Measurements from ENCODE around the gene ZNFX1.

ZNFX1 gene

GRCh38 chr20:49291200-49291599, 13.3 kb upstream of the ZNFX1 start:
- no peak for DNase-seq

- DNase-seq, result no peak
Observed at GRCh38 chr20:49290608-49291191, 12.8 kb upstream of the ZNFX1 start.

- no peak for DNase-seq
Observed at GRCh38 chr20:49288784-49289696, 11.2 kb upstream of the ZNFX1 start.

GRCh38 chr20:49288250-49288751, 10.4 kb upstream of the ZNFX1 start:
- no peak for DNase-seq

- DNase-seq, result no peak
Observed at GRCh38 chr20:49287555-49288249, 9.8 kb upstream of the ZNFX1 start.

- no peak for DNase-seq
Observed at GRCh38 chr20:49286689-49287551, 9.1 kb upstream of the ZNFX1 start.

- DNase-seq, result no peak
Observed at GRCh38 chr20:49285813-49286494, 8.1 kb upstream of the ZNFX1 start.

- DNase-seq, result no peak
Observed at GRCh38 chr20:49285233-49285668, 7.4 kb upstream of the ZNFX1 start.

- DNase-seq, result no peak
Observed at GRCh38 chr20:49284818-49285217, 7.0 kb upstream of the ZNFX1 start.

- DNase-seq, result no peak
Observed at GRCh38 chr20:49283703-49284625, 6.1 kb upstream of the ZNFX1 start.

GRCh38 chr20:49283176-49283702, 5.4 kb upstream of the ZNFX1 start:
- DNase-seq, result no peak

GRCh38 chr20:49282584-49283171, 4.8 kb upstream of the ZNFX1 start:
- DNase-seq, result no peak

- no peak for DNase-seq
Observed at GRCh38 chr20:49281913-49282467, 4.1 kb upstream of the ZNFX1 start.

- no peak for DNase-seq
Observed at GRCh38 chr20:49281059-49281912, 3.4 kb upstream of the ZNFX1 start.

GRCh38 chr20:49280463-49281058, 2.7 kb upstream of the ZNFX1 start:
- no peak for DNase-seq

GRCh38 chr20:49279677-49280462, 2.0 kb upstream of the ZNFX1 start:
- no peak for DNase-seq

All from midbrain (tissue), 1 donor.